Fibroblast of lung (primary cell): Measurements from ENCODE around the gene SNAPC2. TPM values are rescaled to one million over a fixed set of nuclear protein-coding genes. Genes with fewer than 3 reads are reported as not detected.
"Not testable (repeated sequence)": the region's sequence is repeated elsewhere in the genome, so short reads cannot be mapped to it uniquely, and the experiment has no call there.

Experiments
- DNase-seq, 2 donors: peaks; one replicate each; pipeline versions ENCODE4 v3.0.0 to v3.0.0-alpha.2; 2010; ENCODE audit warnings: low read depth in 2 of 2
- H2AFZ ChIP-seq: 2 replicates; pipeline ENCODE4 v1.5.1; 2012; ENCODE audit warnings: low read length, control low read depth, inconsistent platforms
- H3K27ac ChIP-seq: 2 replicates; pipeline ENCODE4 v1.5.1; 2011; ENCODE audit warnings: low read length, control low read depth; ENCODE audit not compliant: insufficient read depth
- H3K27me3 ChIP-seq: 2 replicates; pipeline ENCODE4 v1.5.1; 2011; ENCODE audit warnings: mild to moderate bottlenecking, low read length; ENCODE audit not compliant: control insufficient read depth, insufficient read depth
- H3K36me3 ChIP-seq: 2 replicates; pipeline ENCODE4 v1.5.1; 2011; ENCODE audit warnings: low read length; ENCODE audit not compliant: control insufficient read depth, insufficient read depth
- H3K4me1 ChIP-seq: 2 replicates; pipeline ENCODE4 v1.5.1; 2011; ENCODE audit warnings: low read length; ENCODE audit not compliant: control insufficient read depth, insufficient read depth; ENCODE audit errors: extremely low read depth
- H3K4me2 ChIP-seq: 2 replicates; pipeline ENCODE4 v1.5.1; 2011; ENCODE audit warnings: low read length, control low read depth; ENCODE audit not compliant: insufficient read depth; ENCODE audit errors: extremely low read depth
- H3K4me3 ChIP-seq, 4 experiments: fragments of 200-600 bp in 1 of 4; sonication (generic) in 1 of 4; replicated peaks in 1 of 4; 2 replicates each; pipeline ENCODE4 v1.5.1; 2011 to 2016; ENCODE audit warnings: low read length in 4 of 4, low read depth in 3 of 4, mild to moderate bottlenecking in 3 of 4, control low read depth in 2 of 4, inconsistent platforms in 1 of 4, mixed read lengths in 1 of 4; ENCODE audit not compliant: insufficient read depth in 1 of 4; ENCODE audit errors: control extremely low read depth in 1 of 4
- H3K79me2 ChIP-seq: 2 replicates; pipeline ENCODE4 v1.5.1; 2012; ENCODE audit warnings: mild to moderate bottlenecking, low read length, inconsistent platforms; ENCODE audit not compliant: control insufficient read depth, insufficient read depth
- H3K9ac ChIP-seq: 2 replicates; pipeline ENCODE4 v1.5.1; 2011; ENCODE audit warnings: mild to moderate bottlenecking, low read length, control low read depth; ENCODE audit not compliant: insufficient read depth
- H3K9me3 ChIP-seq: 2 replicates; pipeline ENCODE4 v1.5.1; 2012; ENCODE audit warnings: low read depth, low read length; ENCODE audit not compliant: control insufficient read depth, insufficient read depth
- H4K20me1 ChIP-seq: 2 replicates; pipeline ENCODE4 v1.5.1; 2011; ENCODE audit warnings: low read length; ENCODE audit not compliant: control insufficient read depth, insufficient read depth; ENCODE audit errors: extremely low read depth
- CTCF ChIP-seq, 2 donors: IDR thresholded peaks in 1 of 2; conservative IDR thresholded peaks in 1 of 2; 1 replicate in 1 of 2; 2 replicates in 1 of 2; pipeline ENCODE4 v1.5.1; 2011 to 2012; ENCODE audit warnings: low read length in 2 of 2, control low read depth in 1 of 2, inconsistent platforms in 1 of 2, low read depth in 1 of 2, mild to moderate bottlenecking in 1 of 2
- EZH2 ChIP-seq: IDR thresholded peaks from 2 replicates; pipeline ENCODE4 v1.5.1; 2012; ENCODE audit warnings: low read length, control low read depth, mild to moderate bottlenecking; ENCODE audit errors: missing control alignments
- polyA plus RNA-seq, 2 donors: library from polyadenylated mRNA; depleted of rRNA in 1 of 2; stranded (reverse) in 1 of 2; unstranded in 1 of 2; fragments of >200 nt; gene quantifications; 2 replicates each; pipeline ENCODE4 v1.2.1, GENCODE V29; 2011 to 2012; ENCODE audit warnings: missing spikeins in 1 of 2
- total RNA-seq: library from RNA; depleted of rRNA; stranded (reverse); fragments of >200 nt; gene quantifications from 2 replicates; pipeline ENCODE4 v1.2.1, GENCODE V29; 2014

SNAPC2 gene
- total and polyA plus RNA-seq, 2 donors (not counting 1 experiment from before 2014, with no cell fraction given): 11.4 to 13.4 TPM

GRCh38 chr19:7917267-7918061, 2.7 kb upstream of the SNAPC2 start:
- H3K4me3 ChIP-seq: peak overlapping the region in 2 of 4 experiments; percentile 34 to 41

GRCh38 chr19:7918062-7918614, 2.0 kb upstream of the SNAPC2 start:
- not testable (repeated sequence) for H3K79me2 ChIP-seq, H3K9ac ChIP-seq, H3K36me3 ChIP-seq, H3K9me3 ChIP-seq, H4K20me1 ChIP-seq, DNase-seq, H3K27ac ChIP-seq, H3K27me3 ChIP-seq
- Histone ChIP-seq H3K4me1 (peaks cover 23% of the 10 kb centered on the region), H2AFZ (peak overlapping the region; percentile 51), H3K4me2 (peak overlapping the region; percentile 80), H3K4me3 (peak overlapping the region in 2 of 4 experiments; percentile 19 to 41)

More at GRCh38 chr19:7917267-7918061, 2.7 kb upstream of the SNAPC2 start:
- Histone ChIP-seq H3K27me3 (peaks cover 8% of the 10 kb centered on the region), H3K4me2 (peak overlapping the region; percentile 80), H3K9me3 (no peaks in the 10 kb centered on the region), H3K9ac (peak overlapping the region; percentile 30), H4K20me1 (no peaks in the 10 kb centered on the region), H2AFZ (peak overlapping the region; percentile 51), H3K27ac (no peak overlapping the region), H3K36me3 (peaks cover 9% of the 10 kb centered on the region), H3K4me1 (peaks cover 23% of the 10 kb centered on the region), H3K79me2 (peaks cover 3% of the 10 kb centered on the region)
- DNase-seq: peak; percentile 48 to 61
- TF ChIP-seq CTCF (conservative IDR thresholded peaks at IDR 0.05 in 1 of 2, IDR thresholded peaks at IDR 0.05 in 1 of 2; ENCODE audit: low read depth in 1 of 2, low read length in 2 of 2) (peak; percentile 43 to 65), EZH2 (peak; percentile 67)

- peaks cover 3% of the 10 kb centered on the region for H3K79me2 ChIP-seq
- no peak overlapping the region for H2AFZ ChIP-seq
- H3K4me1 ChIP-seq: peaks cover 23% of the 10 kb centered on the region
- TF ChIP-seq CTCF (conservative IDR thresholded peaks at IDR 0.05 in 1 of 2, IDR thresholded peaks at IDR 0.05 in 1 of 2; ENCODE audit: low read depth in 1 of 2, low read length in 2 of 2) (no peak), EZH2 (no peak)
- H3K4me3 ChIP-seq: no peak overlapping the region
- DNase-seq: no peak
- peaks cover 9% of the 10 kb centered on the region for H3K36me3 ChIP-seq
- no peak overlapping the region for H3K4me2 ChIP-seq
- H3K27me3 ChIP-seq: peaks cover 8% of the 10 kb centered on the region
- H3K9ac ChIP-seq: no peak overlapping the region
- no peaks in the 10 kb centered on the region for H4K20me1 ChIP-seq
- H3K27ac ChIP-seq: no peak overlapping the region
- H3K9me3 ChIP-seq: no peaks in the 10 kb centered on the region
These were observed 1.3 kb upstream of the SNAPC2 start for GRCh38 chr19:7918615-7919421.
